Lower leg skin (tissue), 4 donors: ENCODE data around the gene CADM4. TPM values are rescaled to one million over a fixed set of nuclear protein-coding genes. Genes with fewer than 3 reads are reported as not detected.
"Not testable (repeated sequence)": the region's sequence is repeated elsewhere in the genome, so short reads cannot be mapped to it uniquely, and the experiment has no call there.

Source experiments
- DNase-seq, 2 donors: peaks; one replicate each; pipeline ENCODE4 v3.0.0-alpha.2; 2019; ENCODE audit warnings: low spot score in 2 of 2
- H3K4me3 ChIP-seq: fragments of 200-600 bp; sonication (generic); 2 replicates; pipeline ENCODE4 v1.5.1; 2017; ENCODE audit warnings: mild to moderate bottlenecking, low read depth; ENCODE audit not compliant: poor library complexity, severe bottlenecking
- CTCF ChIP-seq, 3 donors: fragments of 450-650 bp; IDR thresholded peaks; one replicate each; pipeline ENCODE4 v1.5.1; 2016; ENCODE audit warnings: antibody characterized with exemption in 3 of 3, mild to moderate bottlenecking in 3 of 3, moderate library complexity in 2 of 3
- POLR2A ChIP-seq, 2 donors: fragments of 450-650 bp; IDR thresholded peaks; one replicate each; pipeline ENCODE4 v1.6.1; 2016 to 2017; ENCODE audit warnings: antibody characterized with exemption in 2 of 2, mild to moderate bottlenecking in 1 of 2, moderate library complexity in 1 of 2
- WGBS, 2 donors: methylation state at CpG; one replicate each; pipeline ENCODE4 v1.1.5; 2018; 5-methylcytosine and 5-hydroxymethylcytosine counted together
- intact Hi-C: fragments of 100-400 bp; cut with DNase I; formaldehyde crosslinking; loops from one replicate; pipeline ENCODE4 v1.15.0; 2023; ENCODE audit warnings: low total_unique reads
- total RNA-seq, 4 donors: library from RNA; depleted of rRNA; stranded (reverse); fragments of >200 nt; gene quantifications; one replicate each; pipeline ENCODE4 v1.1.0, GENCODE V29; 2016

The CADM4 gene
- total RNA-seq, 4 donors from 2014 or later: 22.3 to 56.0 (median 29.6) TPM

DNA sequence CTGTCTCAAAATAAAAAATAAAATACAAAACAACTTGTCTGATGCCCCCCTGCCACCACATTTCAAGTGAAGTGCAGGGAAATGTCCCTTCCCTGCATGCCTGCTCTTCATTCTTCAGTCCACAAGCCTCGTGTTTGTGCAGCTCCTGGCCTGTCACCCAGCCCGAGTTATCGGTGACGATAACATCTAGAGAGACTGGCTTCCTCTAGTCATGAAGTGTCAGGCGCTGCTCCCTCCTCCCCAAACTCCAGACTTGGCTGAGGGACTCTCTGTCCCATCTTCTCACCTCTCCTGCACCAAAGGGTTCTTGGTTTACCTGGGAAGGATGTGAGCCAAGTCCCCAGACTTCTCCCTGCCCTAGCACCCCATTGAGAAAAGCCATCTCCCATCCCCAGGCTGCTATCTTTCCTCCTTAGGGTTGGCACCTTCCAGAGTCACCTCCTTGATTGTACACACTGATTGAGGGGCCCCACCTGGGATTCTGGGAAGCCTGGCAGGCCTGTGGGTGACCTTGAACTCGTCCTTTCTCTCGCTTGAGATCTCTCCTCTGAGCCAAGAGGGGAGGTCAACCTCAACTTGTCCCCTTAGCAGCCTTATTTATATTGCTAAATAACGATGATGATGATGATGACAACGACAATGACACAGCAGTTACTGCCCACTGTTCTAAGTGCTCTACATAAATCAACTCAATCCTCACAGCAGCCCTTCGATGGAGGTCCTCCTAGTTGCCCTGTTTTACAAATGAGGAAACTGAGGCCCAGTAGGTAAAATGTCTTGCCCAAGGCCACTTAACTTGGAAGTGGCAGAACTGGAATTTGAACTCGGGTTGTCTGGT, 43.4 kb upstream of the CADM4 start:
- intact Hi-C loops: no loop called here
- WGBS, 2 donors: 53 to 59% methylated on average over 11 of the region's 11 CpGs
- TF ChIP-seq POLR2A (IDR thresholded peaks at IDR 0.05) (no peak), CTCF (IDR thresholded peaks at IDR 0.05) (no peak)
- no peak for DNase-seq
- no peak overlapping the region for H3K4me3 ChIP-seq

GRCh38 chr19:43682269-43682668, 42.6 kb upstream of the CADM4 start:
- intact Hi-C loops, H3K4me3 ChIP-seq, DNase-seq: not testable (repeated sequence)
- WGBS, 2 donors: 91 to 92% methylated on average over 5 of the region's 5 CpGs

DNA sequence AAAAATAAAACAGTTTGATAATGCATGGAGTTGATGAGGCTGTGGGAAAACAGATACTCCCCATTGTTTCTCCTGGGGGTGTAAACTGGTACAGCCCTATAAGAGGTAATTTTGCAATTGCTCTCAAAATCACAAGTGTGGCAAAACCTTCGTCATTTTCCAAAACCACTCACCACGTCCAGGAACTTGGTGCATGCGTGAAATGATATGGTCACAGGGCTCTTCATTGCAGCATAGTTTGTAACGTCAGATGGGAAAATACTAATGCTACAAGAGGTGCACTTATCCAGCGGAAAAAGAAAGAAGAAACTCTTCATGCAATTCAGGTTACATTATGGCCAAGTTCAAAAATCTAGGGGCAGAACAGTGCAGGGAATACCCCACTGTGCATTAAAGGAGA, 42.2 kb upstream of the CADM4 start:
- 80 to 89% methylated on average over 5 of the region's 5 CpGs for WGBS, 2 donors
- intact Hi-C loops: no loop called here
- DNase-seq: no peak
- no peak for TF ChIP-seq POLR2A (IDR thresholded peaks at IDR 0.05)
- TF ChIP-seq CTCF (IDR thresholded peaks at IDR 0.05): no peak
- no peak overlapping the region for H3K4me3 ChIP-seq

GRCh38 chr19:43678512-43679261, 39.0 kb upstream of the CADM4 start:
- no peak for DNase-seq
- intact Hi-C loops: no loop called here
- TF ChIP-seq POLR2A (IDR thresholded peaks at IDR 0.05) (no peak), CTCF (IDR thresholded peaks at IDR 0.05) (no peak)
- WGBS, 2 donors: 89 to 91% methylated on average over 11 of the region's 11 CpGs
- H3K4me3 ChIP-seq: no peak overlapping the region

DNA sequence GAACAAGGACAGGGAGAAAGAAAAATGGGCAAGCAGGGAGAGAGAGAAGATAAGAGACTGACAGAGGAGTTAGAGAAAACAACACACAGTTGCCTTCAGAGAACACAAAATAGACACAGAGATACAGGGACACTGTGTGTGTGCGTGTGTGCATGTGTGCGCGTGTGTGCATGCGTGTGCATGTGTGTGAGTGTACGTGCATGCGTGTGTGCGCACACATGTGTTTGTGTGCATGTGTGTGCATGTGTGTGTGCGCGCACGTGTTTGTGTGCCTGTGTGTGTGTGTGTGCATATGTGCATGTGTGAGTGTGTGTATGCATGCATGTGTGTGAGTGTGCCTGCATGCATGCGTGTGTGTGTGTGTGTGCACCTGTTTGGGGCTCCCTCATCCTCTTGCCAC, 36.3 kb upstream of the CADM4 start:
- intact Hi-C loops: no loop called here
- no peak for DNase-seq
- WGBS, 2 donors: 68 to 79% methylated on average over 11 of the region's 11 CpGs
- no peak for TF ChIP-seq POLR2A (IDR thresholded peaks at IDR 0.05)
- TF ChIP-seq CTCF (IDR thresholded peaks at IDR 0.05): no peak
- H3K4me3 ChIP-seq: no peak overlapping the region

DNA sequence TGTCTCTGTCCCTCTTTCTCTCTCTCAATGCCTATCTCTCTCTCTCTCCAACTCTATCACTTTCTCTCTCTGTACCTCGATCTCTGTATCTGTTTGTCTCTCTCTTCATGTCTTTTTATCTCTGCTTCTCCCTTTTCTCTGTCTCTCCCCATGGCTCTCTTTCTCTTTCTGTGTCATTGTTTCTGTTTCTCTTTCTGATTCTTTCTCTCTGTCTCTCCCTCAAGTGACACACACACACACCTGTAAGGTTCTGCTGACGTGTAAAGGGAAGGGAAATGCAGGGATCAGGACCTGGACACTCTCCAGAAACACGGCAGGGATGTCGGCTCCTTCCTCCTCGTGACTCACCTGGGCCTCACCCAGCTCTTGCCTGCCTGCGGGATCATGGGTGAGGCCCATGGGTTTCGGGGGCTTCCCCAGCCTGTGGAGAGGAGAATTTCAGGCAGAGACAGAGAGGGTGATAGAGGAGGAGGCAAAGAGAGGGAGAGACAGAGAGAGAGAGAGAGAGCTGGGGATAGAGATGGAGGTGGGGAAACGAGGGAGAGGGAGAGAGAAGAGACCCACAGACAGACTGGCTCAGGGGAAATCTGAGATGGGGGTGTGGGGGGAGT, 35.7 kb upstream of the CADM4 start:
- peak in 1 of 2 donors; percentile 56 for DNase-seq
- WGBS, 2 donors: 17 to 19% methylated on average over 8 of the region's 8 CpGs
- no peak overlapping the region for H3K4me3 ChIP-seq
- intact Hi-C loops: no loop called here
- TF ChIP-seq CTCF (IDR thresholded peaks at IDR 0.05): no peak
- no peak for TF ChIP-seq POLR2A (IDR thresholded peaks at IDR 0.05)
